HL-60 (cell line): ENCODE results near the gene TMEM130.

ENCODE experiments used
- CTCF ChIP-seq: IDR thresholded peaks from one replicate; pipeline ENCODE4 v1.5.1; 2011; ENCODE audit warnings: low read length, control low read depth, inconsistent platforms; ENCODE audit not compliant: insufficient read depth
- POLR2AphosphoS5 ChIP-seq: IDR thresholded peaks from 2 replicates; pipeline ENCODE4 v1.6.1; 2012; ENCODE audit warnings: low read depth
- REST ChIP-seq: IDR thresholded peaks from 2 replicates; pipeline ENCODE4 v1.6.1; 2012; ENCODE audit warnings: low read depth; ENCODE audit not compliant: insufficient replicate concordance
- SPI1 ChIP-seq: IDR thresholded peaks from 2 replicates; pipeline ENCODE4 v1.6.1; 2012; ENCODE audit warnings: low read depth, mild to moderate bottlenecking, borderline replicate concordance

- no peak for TF ChIP-seq CTCF
- no peak for TF ChIP-seq POLR2AphosphoS5
- TF ChIP-seq REST = no peak
- no peak for TF ChIP-seq SPI1
Observed at GRCh38 chr7:98911916-98912315, 42.1 kb upstream of the TMEM130 start.
